WI38 (cell line): ENCODE measurements around the gene B4GALT5.
"Not testable (repeated sequence)": the region's sequence is repeated elsewhere in the genome, so short reads cannot be mapped to it uniquely, and the experiment has no call there.

Source experiments
- H3K4me3 ChIP-seq: 2 replicates; pipeline ENCODE4 v1.5.1; 2011; ENCODE audit warnings: low read depth, mild to moderate bottlenecking, control low read depth, low read length
- CTCF ChIP-seq: IDR thresholded peaks from 2 replicates; pipeline ENCODE4 v1.5.1; 2012; ENCODE audit warnings: low read depth, mild to moderate bottlenecking, control low read depth, low read length

B4GALT5 gene

GRCh38 chr20:49634116-49634515 lies 79.6 kb downstream of the B4GALT5 start:
- TF ChIP-seq CTCF: no peak
- H3K4me3 ChIP-seq: no peak overlapping the region

- TF ChIP-seq CTCF: no peak
- no peak overlapping the region for H3K4me3 ChIP-seq
These were observed 80.0 kb downstream of the B4GALT5 start for GRCh38 chr20:49633643-49634042.

- no peak overlapping the region for H3K4me3 ChIP-seq
- no peak for TF ChIP-seq CTCF
These were observed 80.7 kb downstream of the B4GALT5 start for GRCh38 chr20:49633023-49633422.

GRCh38 chr20:49631856-49632418 lies 81.7 kb downstream of the B4GALT5 start:
- no peak for TF ChIP-seq CTCF
- no peak overlapping the region for H3K4me3 ChIP-seq

GRCh38 chr20:49631061-49631716 lies 82.5 kb downstream of the B4GALT5 start:
- no peak overlapping the region for H3K4me3 ChIP-seq
- no peak for TF ChIP-seq CTCF

- no peak overlapping the region for H3K4me3 ChIP-seq
- TF ChIP-seq CTCF: no peak
These were observed 83.2 kb downstream of the B4GALT5 start for GRCh38 chr20:49630396-49630951.

GRCh38 chr20:49629606-49630005 lies 84.1 kb downstream of the B4GALT5 start:
- TF ChIP-seq CTCF: no peak
- H3K4me3 ChIP-seq: no peak overlapping the region

- H3K4me3 ChIP-seq: not testable (repeated sequence)
These were observed 85.4 kb downstream of the B4GALT5 start for GRCh38 chr20:49628280-49628679.
